Measurements from ENCODE around the gene COPRS.

The COPRS gene

GRCh38 chr17:31858642-31859486 is at the start of gene COPRS:
Gene COPRS (minus strand): TSS chr17:31859244. CDS start chr17:31859199, 45 bp downstream.
- H3K27me3 ChIP-seq (ENCODE audit: control insufficient read depth, insufficient read depth, low read length): no peaks in the 10 kb centered on the region
- TF ChIP-seq CTCF (IDR thresholded peaks at IDR 0.05): no peak
- no peak within 1 kb of the TSS for H3K9ac ChIP-seq
- H3K4me2 ChIP-seq (ENCODE audit: low read length): peak within 1 kb of the TSS; percentile 94
- peak within 1 kb of the TSS; percentile 71 for H2AFZ ChIP-seq
- peak within 1 kb of the TSS; percentile 15 for H3K27ac ChIP-seq
- peaks cover 5% of the 10 kb centered on the region for H3K4me1 ChIP-seq
- peak within 1 kb of the TSS; percentile 74 for H3K4me3 ChIP-seq (ENCODE audit: low read depth, low read length)
- no peaks in the 10 kb centered on the region for H3K79me2 ChIP-seq
- H3K36me3 ChIP-seq (ENCODE audit: control insufficient read depth, insufficient read depth, low read length): no peaks in the 10 kb centered on the region
- H3K9me3 ChIP-seq (ENCODE audit: control insufficient read depth, low read length): no peaks in the 10 kb centered on the region

- no peaks in the 10 kb centered on the region for H3K79me2 ChIP-seq
- H3K36me3 ChIP-seq (ENCODE audit: control insufficient read depth, insufficient read depth, low read length): no peaks in the 10 kb centered on the region
- no peaks in the 10 kb centered on the region for H3K4me1 ChIP-seq
- H2AFZ ChIP-seq: no peak overlapping the region
- H3K9me3 ChIP-seq (ENCODE audit: control insufficient read depth, low read length): no peaks in the 10 kb centered on the region
- H3K27ac ChIP-seq: no peak overlapping the region
- H3K9ac ChIP-seq: no peak overlapping the region
- no peak overlapping the region for H3K4me2 ChIP-seq (ENCODE audit: low read length)
- H3K4me3 ChIP-seq (ENCODE audit: low read depth, low read length): no peak overlapping the region
- no peaks in the 10 kb centered on the region for H3K27me3 ChIP-seq (ENCODE audit: control insufficient read depth, insufficient read depth, low read length)
- no peak for TF ChIP-seq CTCF (IDR thresholded peaks at IDR 0.05)
These were observed 49.3 kb upstream of the COPRS start for GRCh38 chr17:31908386-31908785.

- Histone ChIP-seq H3K27me3 (ENCODE audit: control insufficient read depth, insufficient read depth, low read length) (no peaks in the 10 kb centered on the region), H3K4me3 (ENCODE audit: low read depth, low read length) (no peak overlapping the region), H3K36me3 (ENCODE audit: control insufficient read depth, insufficient read depth, low read length) (no peaks in the 10 kb centered on the region), H3K4me2 (ENCODE audit: low read length) (no peak overlapping the region), H3K79me2 (no peaks in the 10 kb centered on the region), H3K9ac (no peak overlapping the region), H3K4me1 (no peaks in the 10 kb centered on the region), H3K27ac (no peak overlapping the region), H3K9me3 (ENCODE audit: control insufficient read depth, low read length) (no peaks in the 10 kb centered on the region), H2AFZ (peak overlapping the region; percentile 54)
- no peak for TF ChIP-seq CTCF (IDR thresholded peaks at IDR 0.05)
These were observed 48.4 kb upstream of the COPRS start for GRCh38 chr17:31907342-31907962.

GRCh38 chr17:31903401-31903800 is 44.4 kb upstream of the COPRS start:
- H3K27me3 ChIP-seq (ENCODE audit: control insufficient read depth, insufficient read depth, low read length): no peaks in the 10 kb centered on the region
- no peak overlapping the region for H3K27ac ChIP-seq
- no peak overlapping the region for H2AFZ ChIP-seq
- no peak overlapping the region for H3K9ac ChIP-seq
- TF ChIP-seq CTCF (IDR thresholded peaks at IDR 0.05): no peak
- no peaks in the 10 kb centered on the region for H3K79me2 ChIP-seq
- H3K9me3 ChIP-seq (ENCODE audit: control insufficient read depth, low read length): no peaks in the 10 kb centered on the region
- no peaks in the 10 kb centered on the region for H3K36me3 ChIP-seq (ENCODE audit: control insufficient read depth, insufficient read depth, low read length)
- H3K4me3 ChIP-seq (ENCODE audit: low read depth, low read length): no peak overlapping the region
- no peaks in the 10 kb centered on the region for H3K4me1 ChIP-seq
- H3K4me2 ChIP-seq (ENCODE audit: low read length): no peak overlapping the region

Measured in parathyroid adenoma (tissue), 2 donors.